Fibroblast of lung (primary cell): ENCODE results near the gene POLD1. TPM values are rescaled to one million over a fixed set of nuclear protein-coding genes. Genes with fewer than 3 reads are reported as not detected.
A peak's percentile ranks its signal among the peaks of the same experiment; 100 is the strongest.

Source experiments
- DNase-seq, 2 donors: peaks; one replicate each; pipeline versions ENCODE4 v3.0.0 to v3.0.0-alpha.2; 2010; ENCODE audit warnings: low read depth in 2 of 2
- H2AFZ ChIP-seq: 2 replicates; pipeline ENCODE4 v1.5.1; 2012; ENCODE audit warnings: low read length, control low read depth, inconsistent platforms
- H3K27ac ChIP-seq: 2 replicates; pipeline ENCODE4 v1.5.1; 2011; ENCODE audit warnings: low read length, control low read depth; ENCODE audit not compliant: insufficient read depth
- H3K27me3 ChIP-seq: 2 replicates; pipeline ENCODE4 v1.5.1; 2011; ENCODE audit warnings: mild to moderate bottlenecking, low read length; ENCODE audit not compliant: control insufficient read depth, insufficient read depth
- H3K36me3 ChIP-seq: 2 replicates; pipeline ENCODE4 v1.5.1; 2011; ENCODE audit warnings: low read length; ENCODE audit not compliant: control insufficient read depth, insufficient read depth
- H3K4me1 ChIP-seq: 2 replicates; pipeline ENCODE4 v1.5.1; 2011; ENCODE audit warnings: low read length; ENCODE audit not compliant: control insufficient read depth, insufficient read depth; ENCODE audit errors: extremely low read depth
- H3K4me2 ChIP-seq: 2 replicates; pipeline ENCODE4 v1.5.1; 2011; ENCODE audit warnings: low read length, control low read depth; ENCODE audit not compliant: insufficient read depth; ENCODE audit errors: extremely low read depth
- H3K4me3 ChIP-seq, 4 experiments: fragments of 200-600 bp in 1 of 4; sonication (generic) in 1 of 4; replicated peaks in 1 of 4; 2 replicates each; pipeline ENCODE4 v1.5.1; 2011 to 2016; ENCODE audit warnings: low read length in 4 of 4, low read depth in 3 of 4, mild to moderate bottlenecking in 3 of 4, control low read depth in 2 of 4, inconsistent platforms in 1 of 4, mixed read lengths in 1 of 4; ENCODE audit not compliant: insufficient read depth in 1 of 4; ENCODE audit errors: control extremely low read depth in 1 of 4
- H3K79me2 ChIP-seq: 2 replicates; pipeline ENCODE4 v1.5.1; 2012; ENCODE audit warnings: mild to moderate bottlenecking, low read length, inconsistent platforms; ENCODE audit not compliant: control insufficient read depth, insufficient read depth
- H3K9ac ChIP-seq: 2 replicates; pipeline ENCODE4 v1.5.1; 2011; ENCODE audit warnings: mild to moderate bottlenecking, low read length, control low read depth; ENCODE audit not compliant: insufficient read depth
- H3K9me3 ChIP-seq: 2 replicates; pipeline ENCODE4 v1.5.1; 2012; ENCODE audit warnings: low read depth, low read length; ENCODE audit not compliant: control insufficient read depth, insufficient read depth
- H4K20me1 ChIP-seq: 2 replicates; pipeline ENCODE4 v1.5.1; 2011; ENCODE audit warnings: low read length; ENCODE audit not compliant: control insufficient read depth, insufficient read depth; ENCODE audit errors: extremely low read depth
- EZH2 ChIP-seq: IDR thresholded peaks from 2 replicates; pipeline ENCODE4 v1.5.1; 2012; ENCODE audit warnings: low read length, control low read depth, mild to moderate bottlenecking; ENCODE audit errors: missing control alignments
- polyA plus RNA-seq, 2 donors: library from polyadenylated mRNA; depleted of rRNA in 1 of 2; stranded (reverse) in 1 of 2; unstranded in 1 of 2; fragments of >200 nt; gene quantifications; 2 replicates each; pipeline ENCODE4 v1.2.1, GENCODE V29; 2011 to 2012; ENCODE audit warnings: missing spikeins in 1 of 2
- total RNA-seq: library from RNA; depleted of rRNA; stranded (reverse); fragments of >200 nt; gene quantifications from 2 replicates; pipeline ENCODE4 v1.2.1, GENCODE V29; 2014
- TF ChIP-seq, protein P1 (sequence below), 2 donors: IDR thresholded peaks in 1 of 2; conservative IDR thresholded peaks in 1 of 2; 1 replicate in 1 of 2; 2 replicates in 1 of 2; pipeline ENCODE4 v1.5.1; 2011 to 2012; ENCODE audit warnings: low read length in 2 of 2, control low read depth in 1 of 2, inconsistent platforms in 1 of 2, low read depth in 1 of 2, mild to moderate bottlenecking in 1 of 2

Gene POLD1
- total and polyA plus RNA-seq, 2 donors (not counting 1 experiment from before 2014, with no cell fraction given) = 4.0 to 23.6 TPM

DNA sequence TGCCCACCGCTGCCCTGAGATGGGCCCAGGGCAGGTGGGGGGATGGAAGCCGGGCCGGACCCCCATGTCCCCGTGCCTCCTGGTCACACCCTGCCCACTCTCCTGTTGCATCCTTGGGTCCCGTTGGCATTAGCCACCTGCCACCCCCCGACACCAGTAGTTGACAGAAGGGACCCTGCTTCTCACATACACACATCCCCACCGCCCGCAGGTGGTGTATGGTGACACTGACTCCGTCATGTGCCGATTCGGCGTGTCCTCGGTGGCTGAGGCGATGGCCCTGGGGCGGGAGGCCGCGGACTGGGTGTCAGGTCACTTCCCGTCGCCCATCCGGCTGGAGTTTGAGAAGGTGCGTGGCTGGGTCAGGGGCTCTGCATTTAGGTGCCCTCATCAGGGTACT is 29.4 kb downstream of the POLD1 start:
- H3K36me3 ChIP-seq = no peaks in the 10 kb centered on the region
- no peak overlapping the region for H3K9ac ChIP-seq
- H3K79me2 ChIP-seq = no peaks in the 10 kb centered on the region
- no peak overlapping the region for H3K4me2 ChIP-seq
- H3K4me1 ChIP-seq = no peaks in the 10 kb centered on the region
- no peaks in the 10 kb centered on the region for H4K20me1 ChIP-seq
- H3K4me3 ChIP-seq = no peak overlapping the region
- no peak for DNase-seq
- no peak overlapping the region for H3K27ac ChIP-seq
- no peaks in the 10 kb centered on the region for H3K9me3 ChIP-seq
- no peaks in the 10 kb centered on the region for H3K27me3 ChIP-seq
- no peak overlapping the region for H2AFZ ChIP-seq
- no peak for TF ChIP-seq EZH2
- TF ChIP-seq, protein P1, sequence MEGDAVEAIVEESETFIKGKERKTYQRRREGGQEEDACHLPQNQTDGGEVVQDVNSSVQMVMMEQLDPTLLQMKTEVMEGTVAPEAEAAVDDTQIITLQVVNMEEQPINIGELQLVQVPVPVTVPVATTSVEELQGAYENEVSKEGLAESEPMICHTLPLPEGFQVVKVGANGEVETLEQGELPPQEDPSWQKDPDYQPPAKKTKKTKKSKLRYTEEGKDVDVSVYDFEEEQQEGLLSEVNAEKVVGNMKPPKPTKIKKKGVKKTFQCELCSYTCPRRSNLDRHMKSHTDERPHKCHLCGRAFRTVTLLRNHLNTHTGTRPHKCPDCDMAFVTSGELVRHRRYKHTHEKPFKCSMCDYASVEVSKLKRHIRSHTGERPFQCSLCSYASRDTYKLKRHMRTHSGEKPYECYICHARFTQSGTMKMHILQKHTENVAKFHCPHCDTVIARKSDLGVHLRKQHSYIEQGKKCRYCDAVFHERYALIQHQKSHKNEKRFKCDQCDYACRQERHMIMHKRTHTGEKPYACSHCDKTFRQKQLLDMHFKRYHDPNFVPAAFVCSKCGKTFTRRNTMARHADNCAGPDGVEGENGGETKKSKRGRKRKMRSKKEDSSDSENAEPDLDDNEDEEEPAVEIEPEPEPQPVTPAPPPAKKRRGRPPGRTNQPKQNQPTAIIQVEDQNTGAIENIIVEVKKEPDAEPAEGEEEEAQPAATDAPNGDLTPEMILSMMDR (conservative IDR thresholded peaks at IDR 0.05 in 1 of 2, IDR thresholded peaks at IDR 0.05 in 1 of 2; ENCODE audit: low read depth in 1 of 2, low read length in 2 of 2) = no peak

DNA sequence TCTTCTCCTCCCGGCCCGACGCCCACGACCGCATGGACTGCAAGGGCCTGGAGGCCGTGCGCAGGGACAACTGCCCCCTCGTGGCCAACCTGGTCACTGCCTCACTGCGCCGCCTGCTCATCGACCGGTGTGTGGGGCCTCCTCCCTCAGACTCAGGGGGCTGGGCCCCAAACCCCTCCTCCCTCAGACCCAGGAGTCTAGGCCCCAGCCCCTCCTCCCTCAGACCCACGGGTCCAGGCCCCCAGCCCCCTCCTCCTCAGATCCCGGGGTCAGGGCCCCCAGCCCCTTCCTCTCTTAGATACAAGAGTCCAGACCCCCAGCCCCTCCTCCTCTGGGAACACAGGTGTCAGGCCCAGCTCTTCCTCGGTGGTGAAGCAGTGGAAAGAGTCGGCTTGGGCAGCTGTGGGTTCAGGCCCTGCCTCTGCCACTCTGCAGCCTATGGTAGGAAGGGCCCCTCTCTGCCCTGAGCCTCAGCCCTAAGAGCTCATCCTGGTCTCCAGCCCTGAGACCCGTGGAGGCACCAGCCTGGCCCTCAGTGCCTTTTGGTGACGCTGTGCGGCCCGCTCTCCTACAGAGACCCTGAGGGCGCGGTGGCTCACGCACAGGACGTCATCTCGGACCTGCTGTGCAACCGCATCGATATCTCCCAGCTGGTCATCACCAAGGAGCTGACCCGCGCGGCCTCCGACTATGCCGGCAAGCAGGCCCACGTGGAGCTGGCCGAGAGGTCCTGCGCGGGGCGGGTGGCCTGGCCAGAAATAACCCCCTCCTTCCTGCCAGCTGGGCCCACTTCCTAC is 30.9 kb downstream of the POLD1 start:
- Histone ChIP-seq H3K4me2 (no peak overlapping the region), H3K9ac (no peak overlapping the region), H4K20me1 (no peaks in the 10 kb centered on the region), H3K79me2 (no peaks in the 10 kb centered on the region), H3K27ac (no peak overlapping the region), H2AFZ (no peak overlapping the region), H3K36me3 (no peaks in the 10 kb centered on the region), H3K9me3 (no peaks in the 10 kb centered on the region), H3K27me3 (peaks cover 4% of the 10 kb centered on the region), H3K4me3 (no peak overlapping the region), H3K4me1 (no peaks in the 10 kb centered on the region)
- no peak for TF ChIP-seq EZH2
- TF ChIP-seq, protein P1 (conservative IDR thresholded peaks at IDR 0.05 in 1 of 2, IDR thresholded peaks at IDR 0.05 in 1 of 2; ENCODE audit: low read depth in 1 of 2, low read length in 2 of 2) = peak; percentile 73 to 84
- DNase-seq = peak; percentile 39 to 55

DNA sequence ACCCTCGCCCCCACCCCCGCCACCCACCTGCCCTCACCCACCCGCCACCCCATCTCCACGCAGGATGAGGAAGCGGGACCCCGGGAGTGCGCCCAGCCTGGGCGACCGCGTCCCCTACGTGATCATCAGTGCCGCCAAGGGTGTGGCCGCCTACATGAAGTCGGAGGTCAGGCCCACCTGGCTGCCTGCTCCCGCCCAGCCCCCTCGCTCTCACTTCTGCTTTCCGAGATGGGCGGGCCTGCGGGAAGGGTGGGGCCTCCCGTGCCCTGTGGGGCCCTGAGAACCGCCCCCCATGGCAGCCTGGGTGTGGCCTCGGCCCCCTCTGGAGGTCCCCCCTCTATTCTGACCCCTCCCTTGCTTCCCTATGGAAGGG is 31.5 kb downstream of the POLD1 start:
- H3K27me3 ChIP-seq = peaks cover 4% of the 10 kb centered on the region
- no peak overlapping the region for H3K4me3 ChIP-seq
- H3K9ac ChIP-seq = no peak overlapping the region
- no peaks in the 10 kb centered on the region for H3K79me2 ChIP-seq
- no peak overlapping the region for H3K4me2 ChIP-seq
- no peak overlapping the region for H2AFZ ChIP-seq
- H4K20me1 ChIP-seq = no peaks in the 10 kb centered on the region
- DNase-seq = no peak
- no peak overlapping the region for H3K27ac ChIP-seq
- no peaks in the 10 kb centered on the region for H3K9me3 ChIP-seq
- no peaks in the 10 kb centered on the region for H3K4me1 ChIP-seq
- TF ChIP-seq, protein P1 (conservative IDR thresholded peaks at IDR 0.05 in 1 of 2, IDR thresholded peaks at IDR 0.05 in 1 of 2; ENCODE audit: low read depth in 1 of 2, low read length in 2 of 2) = no peak
- no peak for TF ChIP-seq EZH2
- no peaks in the 10 kb centered on the region for H3K36me3 ChIP-seq
